SK-N-SH (cell line): ENCODE results near the gene POLR3H. TPM values are rescaled to one million over a fixed set of nuclear protein-coding genes. Genes with fewer than 3 reads are reported as not detected.

ENCODE experiments used
- CTCF ChIA-PET: fragments of 300-600, 350-600 bp; formaldehyde crosslinking; extraction: SDS; loops from one replicate; lab custom pipeline; 2021; lab: Yijun Ruan, JAX
- POLR2A ChIA-PET: fragments of 350-600 bp; sonication (Branson Sonifier 250); formaldehyde crosslinking; extraction: SDS; loops from one replicate; lab custom pipeline; 2020; ENCODE audit warnings: antibody characterized with exemption, inconsistent platforms; lab: Yijun Ruan, JAX
- DNase-seq: peaks from one replicate; pipeline ENCODE4 v3.0.0; 2012
- H2AFZ ChIP-seq: fragments of 200-600 bp; sonication (generic); 2 replicates; pipeline ENCODE4 v1.8.1; 2016; ENCODE audit warnings: antibody characterized with exemption, mild to moderate bottlenecking, low read depth
- H3F3A ChIP-seq: fragments of 200-600 bp; sonication (generic); replicated peaks from 2 replicates; pipeline ENCODE3; 2016; ENCODE audit warnings: antibody characterized with exemption, mild to moderate bottlenecking; ENCODE audit not compliant: insufficient read depth
- H3K27ac ChIP-seq, 2 experiments: fragments of 200-500 bp in 1 of 2; fragments of 200-600 bp in 1 of 2; sonication (Bioruptor generic) in 1 of 2; sonication (generic), shearing (Covaris generic) in 1 of 2; 2 replicates each; pipeline versions ENCODE4 v1.5.1 to v1.6.1; 2014 to 2016; ENCODE audit warnings: low read depth in 2 of 2, inconsistent platforms in 1 of 2, low read length in 1 of 2, mild to moderate bottlenecking in 1 of 2, mixed read lengths in 1 of 2
- H3K27me3 ChIP-seq: fragments of 200-600 bp; sonication (generic), shearing (Covaris generic); 2 replicates; pipeline ENCODE4 v1.6.1; 2016; ENCODE audit warnings: mixed run types; ENCODE audit not compliant: insufficient read depth
- H3K36me3 ChIP-seq, 2 experiments: fragments of 200-500 bp in 1 of 2; fragments of 200-600 bp in 1 of 2; sonication (Bioruptor generic) in 1 of 2; sonication (generic) in 1 of 2; replicated peaks in 1 of 2; 2 replicates each; pipeline versions ENCODE3 to v1.5.1; 2014 to 2016; ENCODE audit warnings: low read length in 1 of 2, mild to moderate bottlenecking in 1 of 2; ENCODE audit not compliant: insufficient read depth in 2 of 2, control insufficient read depth in 1 of 2
- H3K4me1 ChIP-seq, 2 experiments: fragments of 200-500 bp in 1 of 2; fragments of 200-600 bp in 1 of 2; sonication (Bioruptor generic) in 1 of 2; sonication (generic), shearing (Covaris generic) in 1 of 2; 2 replicates each; pipeline versions ENCODE4 v1.5.1 to v1.6.1; 2014 to 2016; ENCODE audit warnings: low read depth in 1 of 2, low read length in 1 of 2, mixed run types in 1 of 2; ENCODE audit not compliant: insufficient read depth in 2 of 2, control insufficient read depth in 1 of 2
- H3K4me2 ChIP-seq: fragments of 200-600 bp; sonication (generic), shearing (Covaris generic); 2 replicates; pipeline ENCODE4 v1.6.1; 2017; ENCODE audit warnings: mixed run types
- H3K4me3 ChIP-seq, 2 experiments: fragments of 200-500 bp in 1 of 2; fragments of 200-600 bp in 1 of 2; sonication (Bioruptor generic) in 1 of 2; sonication (generic), shearing (Covaris generic) in 1 of 2; 2 replicates each; pipeline versions ENCODE4 v1.5.1 to v1.8.1; 2014 to 2016; ENCODE audit warnings: low read depth in 2 of 2, inconsistent platforms in 1 of 2, low read length in 1 of 2, mild to moderate bottlenecking in 1 of 2, mixed read lengths in 1 of 2, moderate library complexity in 1 of 2
- H3K79me2 ChIP-seq: fragments of 200-600 bp; sonication (generic); 2 replicates; pipeline ENCODE4 v1.8.1; 2017; ENCODE audit warnings: mild to moderate bottlenecking; ENCODE audit not compliant: insufficient read depth
- H3K9ac ChIP-seq: fragments of 200-600 bp; sonication (generic); 2 replicates; pipeline ENCODE4 v1.6.1; 2017; ENCODE audit warnings: mixed run types
- H3K9me2 ChIP-seq: fragments of 200-600 bp; sonication (generic); 2 replicates; pipeline ENCODE4 v1.6.1; 2017; ENCODE audit warnings: mixed run types
- H3K9me3 ChIP-seq: fragments of 200-600 bp; sonication (generic); 2 replicates; pipeline ENCODE4 v1.6.1; 2017; ENCODE audit warnings: mixed run types, mild to moderate bottlenecking, moderate library complexity
- H4K20me1 ChIP-seq: fragments of 200-600 bp; sonication (generic); 2 replicates; pipeline ENCODE4 v1.6.1; 2017; ENCODE audit warnings: mild to moderate bottlenecking, mixed run types; ENCODE audit not compliant: insufficient read depth
- CHD2 ChIP-seq: fragments of 150-350 bp; IDR thresholded peaks from 2 replicates; pipeline ENCODE4 v1.6.1; 2018; ENCODE audit warnings: low read length; ENCODE audit not compliant: partially characterized antibody
- ELF1 ChIP-seq: IDR thresholded peaks from 2 replicates; pipeline ENCODE4 v1.4.0; 2012
- EP300 ChIP-seq, 2 experiments: IDR thresholded peaks; 2 replicates each; pipeline versions ENCODE4 v1.4.0 to v1.6.1; 2012; ENCODE audit warnings: borderline replicate concordance in 1 of 2, low read depth in 1 of 2, low read length in 1 of 2
- FOSL2 ChIP-seq: IDR thresholded peaks from 2 replicates; pipeline ENCODE4 v1.4.0; 2012; ENCODE audit warnings: low read depth, mild to moderate bottlenecking, moderate library complexity, borderline replicate concordance
- FOXM1 ChIP-seq: IDR thresholded peaks from 2 replicates; pipeline ENCODE4 v1.4.0; 2012; ENCODE audit warnings: low read depth, mild to moderate bottlenecking
- GATA2 ChIP-seq: sonication (generic); formaldehyde crosslinking; IDR thresholded peaks from 2 replicates; pipeline ENCODE4 v1.5.0; 2020; ENCODE audit warnings: mild to moderate bottlenecking, missing genetic modification reagents
- MXI1 ChIP-seq: IDR thresholded peaks from 2 replicates; pipeline ENCODE4 v1.6.1; 2012; ENCODE audit warnings: mild to moderate bottlenecking, low read depth, low read length, improper control_type of control experiment
- NFIC ChIP-seq: IDR thresholded peaks from 2 replicates; pipeline ENCODE4 v1.4.0; 2012; ENCODE audit warnings: borderline replicate concordance
- RCOR1 ChIP-seq: fragments of 150-350 bp; IDR thresholded peaks from 2 replicates; pipeline ENCODE4 v1.6.1; 2017; ENCODE audit warnings: antibody characterized with exemption, low read length
- REST ChIP-seq: IDR thresholded peaks from 2 replicates; pipeline ENCODE4 v1.6.1; 2012; ENCODE audit warnings: mild to moderate bottlenecking, low read depth, low read length, moderate library complexity
- RXRA ChIP-seq: IDR thresholded peaks from 2 replicates; pipeline ENCODE4 v1.4.0; 2012; ENCODE audit warnings: low read depth, mild to moderate bottlenecking, borderline replicate concordance
- TAF1 ChIP-seq: IDR thresholded peaks from 2 replicates; pipeline ENCODE4 v1.6.1; 2012; ENCODE audit warnings: low read depth, mild to moderate bottlenecking, low read length, moderate library complexity, borderline replicate concordance
- TCF12 ChIP-seq: IDR thresholded peaks from 2 replicates; pipeline ENCODE4 v1.4.0; 2012
- USF1 ChIP-seq: IDR thresholded peaks from 2 replicates; pipeline ENCODE4 v1.4.0; 2012; ENCODE audit warnings: low read depth, borderline replicate concordance
- WGBS: methylation state at CpG from one replicate; pipeline ENCODE4 v1.1.6; 2017; ENCODE audit warnings: low lambda C conversion rate; 5-methylcytosine and 5-hydroxymethylcytosine counted together
- polyA plus RNA-seq, 3 experiments: library from polyadenylated mRNA; depleted of rRNA; stranded (reverse); fragments of >200 nt; gene quantifications; 2 replicates each; pipeline ENCODE4 v1.2.3, GENCODE V29; 2012

POLR3H gene
- polyA plus RNA-seq, 1 of the 3 experiments (the other 2 are of a cell fraction), result 22.9 TPM

DNA sequence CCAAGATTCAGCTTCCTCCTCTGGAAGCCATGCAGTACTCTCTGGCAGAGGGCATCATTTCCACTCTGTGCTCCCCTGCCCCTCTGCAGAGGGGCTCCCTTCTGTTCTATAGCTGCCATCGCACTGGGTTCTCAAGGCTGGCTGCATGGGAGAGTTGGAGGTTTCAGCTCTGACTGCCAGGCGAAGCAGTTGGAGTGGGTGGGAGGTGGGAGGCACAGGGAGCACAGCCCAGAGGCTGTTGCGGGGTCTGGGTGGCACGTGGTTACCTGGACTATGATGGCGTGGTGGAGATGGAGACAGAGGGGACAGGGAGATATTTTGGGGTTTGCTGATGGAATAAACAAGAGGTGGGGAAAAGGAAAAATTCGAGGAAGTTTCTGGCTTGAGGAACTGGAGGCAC, 40.6 kb upstream of the POLR3H start (continued):
- no peak for TF ChIP-seq FOSL2
- TF ChIP-seq EP300 (IDR thresholded peaks at IDR 0.05; ENCODE audit: borderline replicate concordance in 1 of 2, low read depth in 1 of 2, low read length in 1 of 2), result no peak
- TF ChIP-seq NFIC, result no peak
- TF ChIP-seq TCF12, result no peak
- no peak for TF ChIP-seq GATA2 (CRISPR knock-in tag)
- no peak for TF ChIP-seq FOXM1

DNA sequence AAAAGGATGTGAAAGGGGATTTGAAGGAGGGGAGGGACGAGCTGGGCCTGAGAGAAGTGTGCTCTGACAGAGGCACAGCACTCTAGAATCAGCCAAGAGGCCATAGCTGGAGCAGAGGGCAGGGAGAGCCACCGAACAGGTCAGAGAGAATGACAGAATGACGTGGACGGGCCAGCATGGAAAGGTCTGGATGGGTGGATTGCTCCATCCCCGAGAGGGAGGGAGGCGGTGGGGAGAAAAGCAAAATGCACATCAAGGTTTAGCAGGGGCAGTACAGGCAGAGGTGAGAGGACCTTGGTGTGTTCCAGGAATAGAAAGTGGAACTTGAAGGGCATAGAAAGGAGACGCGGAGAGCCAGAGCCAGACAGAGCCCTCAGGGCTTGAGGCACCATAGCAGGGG, 38.4 kb upstream of the POLR3H start:
- Histone ChIP-seq H4K20me1 (no peaks in the 10 kb centered on the region), H3K9me2 (no peaks in the 10 kb centered on the region), H3K36me3 (no peaks in the 10 kb centered on the region), H3K9me3 (no peaks in the 10 kb centered on the region), H3K79me2 (0 out of 2 replicates have a peak, but pooled peaks cover 4% of the 10 kb centered on the region), H3K4me1 (no peaks in the 10 kb centered on the region), H3K27ac (no peak overlapping the region), H3F3A (no peaks in the 10 kb centered on the region), H3K4me3 (no peak overlapping the region), H3K9ac (no peak overlapping the region), H2AFZ (no peak overlapping the region), H3K27me3 (no peaks in the 10 kb centered on the region), H3K4me2 (no peak overlapping the region)
- no peak for DNase-seq
- 92% methylated on average over 8 of the region's 8 CpGs for WGBS
- ChIA-PET POLR2A (no interaction called here), CTCF (interaction anchor here (1.5 kb wide), 1 partner anchor 39 kb away, joined by 5 read pairs; the partner anchor contains the start of gene POLR3H)
- no peak for TF ChIP-seq RXRA
- TF ChIP-seq MXI1, result no peak
- TF ChIP-seq FOXM1, result no peak
- no peak for TF ChIP-seq REST
- TF ChIP-seq ELF1, result no peak
- no peak for TF ChIP-seq TAF1
- no peak for TF ChIP-seq USF1
- no peak for TF ChIP-seq FOSL2
- no peak for TF ChIP-seq GATA2 (CRISPR knock-in tag)
- TF ChIP-seq CHD2, result no peak
- TF ChIP-seq RCOR1, result no peak
